Calu3 (cell line): ENCODE data around the gene CALN1. TPM values are rescaled to one million over a fixed set of nuclear protein-coding genes. Genes with fewer than 3 reads are reported as not detected.

Experiments
- BruUV-seq: library from RNA; stranded (reverse); fragments of 400-500 nt; replicated peaks from 2 replicates; lab custom pipeline; 2021; lab: Mats Ljungman, UMichigan
- CTCF ChIA-PET: fragments of 300-600 bp; sonication (Branson Sonifier 250); formaldehyde crosslinking; loops from one replicate; lab custom pipeline; 2022; ENCODE audit warnings: antibody characterized with exemption; lab: Charles Lee
- DNase-seq: peaks from one replicate; pipeline ENCODE4 v3.0.0; 2022
- H3K27ac Mint-ChIP-seq: one replicate; pipeline ENCODE4 v1.8.0; 2022; ENCODE audit warnings: mixed read lengths; ENCODE audit not compliant: unreplicated experiment
- H3K27me3 Mint-ChIP-seq: one replicate; pipeline ENCODE4 v1.8.0; 2022; ENCODE audit warnings: mixed read lengths; ENCODE audit not compliant: unreplicated experiment
- H3K36me3 Mint-ChIP-seq: one replicate; pipeline ENCODE4 v1.8.0; 2022; ENCODE audit warnings: mild to moderate bottlenecking, moderate library complexity, mixed read lengths; ENCODE audit not compliant: insufficient read depth, unreplicated experiment
- H3K4me1 Mint-ChIP-seq: one replicate; pipeline ENCODE4 v1.8.0; 2022; ENCODE audit warnings: mild to moderate bottlenecking, low read depth, mixed read lengths; ENCODE audit not compliant: unreplicated experiment
- H3K4me3 Mint-ChIP-seq: one replicate; pipeline ENCODE4 v1.8.0; 2022; ENCODE audit warnings: mild to moderate bottlenecking, low read depth, moderate library complexity, mixed read lengths; ENCODE audit not compliant: unreplicated experiment
- H3K9me3 Mint-ChIP-seq: one replicate; pipeline ENCODE4 v1.8.0; 2022; ENCODE audit warnings: low read depth, mixed read lengths; ENCODE audit not compliant: unreplicated experiment
- intact Hi-C: fragments of 100-400 bp; cut with micrococcal nuclease; formaldehyde crosslinking; loops from one replicate; pipeline ENCODE4 v1.10.0; 2022; ENCODE audit not compliant: unreplicated experiment
- total RNA-seq: library from RNA; stranded (reverse); gene quantifications from 2 replicates; pipeline ENCODE4 v1.2.3, GENCODE V29; 2022
- TF ChIP-seq, protein P1 (sequence below): fragments of 200-600 bp; IDR thresholded peaks from one replicate; pipeline ENCODE4 v1.8.0; 2022; ENCODE audit warnings: antibody characterized with exemption; ENCODE audit not compliant: unreplicated experiment

The CALN1 gene
- total RNA-seq, 1 experiment from 2014 or later, result not detected

GRCh38 chr7:72038022-72038732, 374.0 kb downstream of the CALN1 start:
- Mint-ChIP-seq H3K27ac (no peak overlapping the region), H3K27me3 (no peaks in the 10 kb centered on the region)
- CTCF ChIA-PET, result no interaction called here

DNA sequence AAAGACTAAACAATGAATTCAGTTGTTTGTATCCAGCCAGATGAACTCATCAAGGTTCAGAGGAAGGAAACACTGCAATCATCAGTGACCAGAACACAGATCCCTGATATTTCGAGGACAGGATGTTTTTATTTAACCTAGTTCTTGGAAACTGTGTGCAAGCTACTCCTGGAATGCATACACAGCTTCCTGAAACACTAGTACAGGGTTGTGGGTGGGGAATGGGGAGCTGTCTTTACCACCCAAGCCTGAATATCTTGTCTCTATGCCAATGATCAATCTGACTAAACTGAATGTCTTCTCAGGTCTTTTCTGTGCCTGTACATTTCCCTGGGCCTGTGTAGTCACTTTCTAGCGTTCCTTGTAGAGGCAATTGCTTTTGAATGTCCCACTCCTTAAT, 374.6 kb downstream of the CALN1 start:
- no peaks in the 10 kb centered on the region for H3K36me3 Mint-ChIP-seq
- H3K9me3 Mint-ChIP-seq, result peaks cover 12% of the 10 kb centered on the region
- intact Hi-C loops, result no loop called here
- no TSS peak for BruUV-seq
- H3K27me3 Mint-ChIP-seq, result no peaks in the 10 kb centered on the region
- CTCF ChIA-PET, result no interaction called here
- no peak overlapping the region for H3K4me3 Mint-ChIP-seq
- DNase-seq, result no peak
- no peak overlapping the region for H3K27ac Mint-ChIP-seq
- no peaks in the 10 kb centered on the region for H3K4me1 Mint-ChIP-seq
- TF ChIP-seq, protein P1, sequence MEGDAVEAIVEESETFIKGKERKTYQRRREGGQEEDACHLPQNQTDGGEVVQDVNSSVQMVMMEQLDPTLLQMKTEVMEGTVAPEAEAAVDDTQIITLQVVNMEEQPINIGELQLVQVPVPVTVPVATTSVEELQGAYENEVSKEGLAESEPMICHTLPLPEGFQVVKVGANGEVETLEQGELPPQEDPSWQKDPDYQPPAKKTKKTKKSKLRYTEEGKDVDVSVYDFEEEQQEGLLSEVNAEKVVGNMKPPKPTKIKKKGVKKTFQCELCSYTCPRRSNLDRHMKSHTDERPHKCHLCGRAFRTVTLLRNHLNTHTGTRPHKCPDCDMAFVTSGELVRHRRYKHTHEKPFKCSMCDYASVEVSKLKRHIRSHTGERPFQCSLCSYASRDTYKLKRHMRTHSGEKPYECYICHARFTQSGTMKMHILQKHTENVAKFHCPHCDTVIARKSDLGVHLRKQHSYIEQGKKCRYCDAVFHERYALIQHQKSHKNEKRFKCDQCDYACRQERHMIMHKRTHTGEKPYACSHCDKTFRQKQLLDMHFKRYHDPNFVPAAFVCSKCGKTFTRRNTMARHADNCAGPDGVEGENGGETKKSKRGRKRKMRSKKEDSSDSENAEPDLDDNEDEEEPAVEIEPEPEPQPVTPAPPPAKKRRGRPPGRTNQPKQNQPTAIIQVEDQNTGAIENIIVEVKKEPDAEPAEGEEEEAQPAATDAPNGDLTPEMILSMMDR, result no peak

More at GRCh38 chr7:72038022-72038732, 374.0 kb downstream of the CALN1 start:
- intact Hi-C loops, result no loop called here
- BruUV-seq, result no TSS peak
- DNase-seq, result no peak
- Mint-ChIP-seq H3K4me1 (no peaks in the 10 kb centered on the region), H3K4me3 (no peak overlapping the region), H3K36me3 (no peaks in the 10 kb centered on the region), H3K9me3 (peaks cover 12% of the 10 kb centered on the region)
- TF ChIP-seq, protein P1, result no peak

DNA sequence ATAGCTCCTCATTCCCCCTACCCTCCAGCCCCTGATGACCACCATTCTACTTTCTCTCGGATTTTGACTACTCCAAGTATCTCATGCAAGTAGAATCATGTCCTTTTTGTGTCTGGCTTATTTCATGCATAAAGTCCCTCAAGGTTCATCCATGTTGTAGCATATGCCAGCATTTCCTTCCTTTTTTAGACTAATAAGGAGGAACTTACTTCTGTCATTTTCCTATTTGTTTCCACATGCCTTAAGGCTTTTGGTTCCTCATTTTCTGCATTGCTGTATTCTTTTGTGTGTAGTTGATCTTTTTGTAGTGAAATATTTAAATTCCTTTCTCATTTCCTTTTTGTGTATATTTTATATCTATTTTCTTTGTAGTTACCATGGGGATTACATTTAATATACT, 376.9 kb downstream of the CALN1 start:
- no peaks in the 10 kb centered on the region for H3K4me1 Mint-ChIP-seq
- BruUV-seq, result no TSS peak
- H3K27ac Mint-ChIP-seq, result no peak overlapping the region
- H3K4me3 Mint-ChIP-seq, result no peak overlapping the region
- H3K36me3 Mint-ChIP-seq, result no peaks in the 10 kb centered on the region
- H3K9me3 Mint-ChIP-seq, result peaks cover 9% of the 10 kb centered on the region
- no peaks in the 10 kb centered on the region for H3K27me3 Mint-ChIP-seq
- CTCF ChIA-PET, result no interaction called here
- TF ChIP-seq, protein P1, result no peak
- no peak for DNase-seq
- intact Hi-C loops, result no loop called here

GRCh38 chr7:72032934-72033333, 379.2 kb downstream of the CALN1 start:
- H3K4me3 Mint-ChIP-seq, result no peak overlapping the region
- no TSS peak for BruUV-seq
- no peak for DNase-seq
- no peaks in the 10 kb centered on the region for H3K36me3 Mint-ChIP-seq
- TF ChIP-seq, protein P1, result no peak
- H3K4me1 Mint-ChIP-seq, result no peaks in the 10 kb centered on the region
- H3K27me3 Mint-ChIP-seq, result no peaks in the 10 kb centered on the region
- no peak overlapping the region for H3K27ac Mint-ChIP-seq
- CTCF ChIA-PET, result no interaction called here
- intact Hi-C loops, result no loop called here
- peaks cover 6% of the 10 kb centered on the region for H3K9me3 Mint-ChIP-seq
